GM19438 (cell line): ENCODE data around the gene EVA1C.
"Not testable (repeated sequence)": the region's sequence is repeated elsewhere in the genome, so short reads cannot be mapped to it uniquely, and the experiment has no call there.

ENCODE experiments used
- ATAC-seq: cut with Tn5 transposase; IDR thresholded peaks from one replicate; pipeline ENCODE4 v1.9.1; 2021; ENCODE audit warnings: low read depth; ENCODE audit not compliant: unreplicated experiment

The EVA1C gene

DNA sequence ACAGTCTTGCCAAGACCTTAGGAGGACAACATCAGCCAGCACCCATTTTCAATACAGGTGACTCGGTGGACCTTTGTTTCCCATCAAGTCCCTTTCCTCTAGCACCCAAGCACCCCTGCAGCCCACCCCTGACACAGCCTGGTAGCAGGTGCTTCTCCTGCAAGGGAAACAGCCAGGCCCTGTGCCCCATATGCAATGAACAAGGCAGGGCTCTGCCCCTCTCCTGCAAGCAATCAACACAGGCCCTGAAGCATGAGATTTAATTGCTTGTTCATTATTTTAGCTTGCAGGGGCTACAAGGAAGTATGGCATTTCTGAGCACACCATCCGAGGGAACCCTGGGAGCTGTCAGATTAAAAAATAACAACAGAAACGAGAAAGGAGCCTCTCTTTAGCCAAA, 137.4 kb downstream of the EVA1C start:
- no peak for ATAC-seq

- no peak for ATAC-seq
These were observed 142.5 kb downstream of the EVA1C start for GRCh38 chr21:32554832-32555638.

DNA sequence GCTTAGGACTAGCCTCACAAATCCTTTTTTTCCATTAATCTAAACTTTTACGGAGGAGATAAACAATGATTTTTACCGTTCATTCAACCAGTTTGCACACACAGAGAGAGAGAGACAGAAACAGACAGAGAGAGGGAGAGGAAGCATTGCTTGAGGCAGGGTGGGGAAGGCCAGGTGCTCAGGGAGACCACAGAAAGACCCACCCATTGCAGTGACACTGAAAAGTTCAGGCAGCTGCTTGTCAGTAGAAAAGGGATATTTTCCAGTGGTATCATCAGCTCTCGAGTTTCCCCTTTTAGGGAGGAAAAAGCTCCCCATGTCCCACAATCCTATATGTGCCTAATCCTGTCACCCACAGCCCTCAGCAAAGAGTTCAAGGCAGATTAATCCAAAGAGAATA, 145.6 kb downstream of the EVA1C start:
- ATAC-seq, result no peak

DNA sequence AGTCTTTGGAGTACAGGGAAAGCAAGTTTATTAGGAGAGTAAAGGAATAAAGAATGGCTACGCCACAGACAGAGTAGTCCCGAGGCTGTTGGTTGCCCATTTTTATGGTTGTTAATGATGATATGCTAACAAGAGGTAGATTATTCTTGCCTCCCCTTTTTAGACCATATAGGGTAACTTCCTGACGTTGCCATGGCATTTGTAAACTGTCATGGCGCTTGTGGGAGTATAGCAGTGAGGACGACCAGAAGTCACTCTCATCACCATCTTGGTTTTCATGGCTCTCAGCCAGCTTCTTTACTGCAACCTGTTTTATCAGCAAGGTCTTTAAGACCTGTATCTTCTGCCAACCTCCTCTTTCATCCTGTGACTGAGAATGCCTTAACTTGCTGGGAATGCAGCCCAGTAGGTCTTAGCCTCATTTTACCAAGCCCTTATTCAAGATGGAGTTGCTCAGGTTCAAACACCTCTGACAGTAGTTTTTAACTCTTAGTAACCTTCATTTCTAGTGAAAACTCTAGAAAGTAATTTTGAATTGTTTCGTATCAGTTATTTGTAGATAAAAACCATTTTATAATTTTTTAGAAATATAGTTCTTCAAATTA, 146.6 kb downstream of the EVA1C start:
- ATAC-seq, result no peak

GRCh38 chr21:32560896-32561295, 148.4 kb downstream of the EVA1C start:
- no peak for ATAC-seq

GRCh38 chr21:32561476-32561875, 149.0 kb downstream of the EVA1C start:
- not testable (repeated sequence) for ATAC-seq

DNA sequence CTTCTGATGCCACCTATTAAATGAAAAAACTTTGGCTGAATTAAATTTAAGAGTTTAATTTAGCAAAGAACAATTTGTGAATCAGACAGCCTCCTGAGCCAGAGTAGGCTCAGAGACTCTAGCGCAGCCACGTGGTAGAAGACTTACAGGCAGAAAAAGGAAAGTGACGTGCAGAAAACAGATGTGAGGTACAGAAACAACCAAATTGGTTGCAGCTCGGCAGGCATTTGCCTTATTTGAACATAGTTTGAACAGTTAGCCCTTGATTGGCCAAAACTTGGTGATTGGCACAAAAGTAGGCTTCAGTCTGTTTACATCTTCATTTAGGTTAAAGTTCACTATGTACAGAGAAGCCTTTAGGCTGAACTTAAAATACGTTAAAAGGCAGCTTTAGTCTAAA, 149.9 kb downstream of the EVA1C start:
- ATAC-seq, result no peak

DNA sequence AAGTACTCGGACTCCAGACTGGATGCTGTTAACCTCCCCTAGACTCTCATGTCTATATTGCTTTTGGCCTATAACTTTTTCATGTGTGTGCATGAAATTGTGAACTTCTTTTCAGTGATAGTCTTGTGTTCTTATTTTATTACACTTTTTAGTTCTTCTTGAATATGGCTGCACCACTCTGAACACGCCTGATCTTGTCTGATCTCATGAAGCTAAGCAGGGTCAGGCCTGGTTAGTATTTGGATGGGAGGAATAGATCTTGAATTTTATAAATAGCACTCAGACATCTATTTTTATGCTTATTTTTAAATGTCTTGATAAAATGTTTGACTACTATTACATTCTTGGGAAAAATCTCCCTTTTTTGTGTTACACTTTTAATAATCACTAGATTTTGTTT, 150.4 kb downstream of the EVA1C start:
- no peak for ATAC-seq
